K562 (cell line): ENCODE data around the gene BCAS4. TPM values are rescaled to one million over a fixed set of nuclear protein-coding genes. Genes with fewer than 3 reads are reported as not detected.

Experiments
- ATAC-seq: fragments of 200-7000 bp; cut with Tn5 transposase; 3 replicates; pipeline ENCODE4 v1.9.1; 2020; ENCODE audit warnings: moderate library complexity
- BruUV-seq: library from RNA; stranded (reverse); fragments of 400-500 nt; replicated peaks from 2 replicates; lab custom pipeline; 2021; lab: Mats Ljungman, UMichigan
- CTCF ChIA-PET: fragments of 300-600 bp; formaldehyde crosslinking; extraction: SDS; loops from one replicate; lab custom pipeline; 2021; ENCODE audit warnings: low intra/inter-chr PET ratio; lab: Yijun Ruan, JAX
- POLR2A ChIA-PET: fragments of 300-600, 350-650 bp; sonication (Branson Sonifier 250); formaldehyde crosslinking; extraction: SDS; loops from one replicate; lab custom pipeline; 2021; ENCODE audit warnings: antibody characterized with exemption, inconsistent platforms; lab: Yijun Ruan, JAX
- DNase-seq, 4 experiments: peaks; one replicate each; pipeline versions ENCODE4 v3.0.0 to v3.0.0-alpha.2; 2011 to 2018; ENCODE audit warnings: low spot score in 3 of 4, mixed read lengths in 3 of 4; ENCODE audit errors: extremely low read depth in 1 of 4
- FAIRE-seq: peaks from 2 replicates; lab custom pipeline; 2011; peaks lifted over from hg19 to GRCh38; lab: Jason Lieb, UNC
- H2AFZ ChIP-seq: 2 replicates; pipeline ENCODE4 v1.6.0; 2011; ENCODE audit warnings: low read depth, low read length, control low read depth, inconsistent platforms
- H3K27ac ChIP-seq: fragments of 200-600 bp; 3 replicates; pipeline ENCODE4 v1.8.0; 2011; ENCODE audit warnings: low read depth, mild to moderate bottlenecking, control low read depth, inconsistent platforms, low read length, moderate library complexity, mixed read lengths; ENCODE audit errors: extremely low read depth
- H3K27me3 ChIP-seq, 2 experiments: fragments of 300-600 bp in 1 of 2; 2 replicates in 1 of 2; 3 replicates in 1 of 2; pipeline versions ENCODE4 v1.6.0 to v1.8.0; 2011; ENCODE audit warnings: inconsistent platforms in 2 of 2, low read length in 2 of 2, mild to moderate bottlenecking in 1 of 2, mixed read lengths in 1 of 2, moderate library complexity in 1 of 2; ENCODE audit not compliant: control insufficient read depth in 2 of 2, insufficient read depth in 2 of 2
- H3K36me3 ChIP-seq: fragments of 300-600 bp; 3 replicates; pipeline ENCODE4 v1.8.0; 2011; ENCODE audit warnings: mild to moderate bottlenecking, low read length, inconsistent platforms; ENCODE audit not compliant: control insufficient read depth, insufficient read depth
- H3K4me1 ChIP-seq, 2 experiments: fragments of 200-600 bp in 1 of 2; replicated peaks in 1 of 2; 2 replicates in 1 of 2; 3 replicates in 1 of 2; pipeline versions ENCODE4 v1.5.1 to v1.8.0; 2011; ENCODE audit warnings: inconsistent platforms in 2 of 2, low read length in 2 of 2, mild to moderate bottlenecking in 1 of 2, mixed read lengths in 1 of 2, moderate library complexity in 1 of 2; ENCODE audit not compliant: control insufficient read depth in 2 of 2, insufficient read depth in 2 of 2
- H3K4me2 ChIP-seq: 2 replicates; pipeline ENCODE4 v1.6.1; 2011; ENCODE audit warnings: low read length, control low read depth, inconsistent platforms, mixed read lengths; ENCODE audit not compliant: insufficient read depth
- H3K4me3 ChIP-seq: fragments of 200-600 bp; sonication (generic), shearing (Covaris generic); 2 replicates; pipeline ENCODE4 v1.5.1; 2016; ENCODE audit warnings: control low read depth, inconsistent platforms
- H3K79me2 ChIP-seq: fragments of 200-600 bp; 3 replicates; pipeline ENCODE4 v1.8.0; 2011; ENCODE audit warnings: low read length, inconsistent platforms; ENCODE audit not compliant: control insufficient read depth, insufficient read depth
- H3K9ac ChIP-seq, 2 experiments: 2 replicates each; pipeline versions ENCODE4 v1.6.0 to v1.6.1; 2011; ENCODE audit warnings: low read depth in 2 of 2, low read length in 2 of 2, control low read depth in 1 of 2, inconsistent platforms in 1 of 2, mild to moderate bottlenecking in 1 of 2, mixed read lengths in 1 of 2; ENCODE audit not compliant: insufficient read depth in 1 of 2
- H3K9me1 ChIP-seq: one replicate; pipeline ENCODE4 v1.6.0; 2011; ENCODE audit warnings: inconsistent platforms, mild to moderate bottlenecking, low read length, moderate library complexity; ENCODE audit not compliant: control insufficient read depth, insufficient read depth
- H3K9me3 ChIP-seq: replicated peaks from 2 replicates; pipeline ENCODE4 v1.5.1; 2011; ENCODE audit warnings: low read depth, low read length, inconsistent platforms; ENCODE audit not compliant: control insufficient read depth, insufficient read depth
- H4K20me1 ChIP-seq: replicated peaks from 2 replicates; pipeline ENCODE4 v1.6.1; 2011; ENCODE audit warnings: low read length, inconsistent platforms, mixed read lengths; ENCODE audit not compliant: control insufficient read depth, insufficient read depth
- ZNF354B ChIP-seq: fragments of 250-450 bp; sonication (Bioruptor Pico); IDR thresholded peaks from 2 replicates; pipeline ENCODE4 v1.4.0; 2020
- WGBS: fragments of 100-300 bp; shearing (Covaris generic); methylation state at CpG from one replicate; pipeline ENCODE4 v1.1.6; 2016; ENCODE audit warnings: low coverage, mixed read lengths; ENCODE audit not compliant: insufficient coverage; ENCODE audit errors: missing lambda C conversion rate; 5-methylcytosine and 5-hydroxymethylcytosine counted together
- in situ Hi-C: fragments of 300-500 bp; cut with MboI; formaldehyde crosslinking; loops from 4 replicates; pipeline ENCODE4 v1.15.0; 2018; ENCODE audit warnings: inconsistent platforms, mixed read lengths
- intact Hi-C: fragments of 100-400 bp; cut with micrococcal nuclease; formaldehyde crosslinking; loops from 2 replicates; pipeline ENCODE4 v1.14.2; 2022
- polyA plus RNA-seq, 8 experiments: library from polyadenylated mRNA; depleted of rRNA in 4 of 8; stranded (reverse) in 5 of 8; unstranded in 3 of 8; fragments of >200 nt; fragmentation: Nextera tagmentation in 2 of 8; fragmentation: Illumina TruSeq in 1 of 8; extraction: Ambion mirVana in 2 of 8; extraction: Trizol in 1 of 8; gene quantifications; 2 replicates each; pipeline versions ENCODE4 v1.2.1 to v1.2.3, GENCODE V29; 2011 to 2014; ENCODE audit warnings: inconsistent platforms in 1 of 8, missing spikeins in 1 of 8
- total RNA-seq, 7 experiments: library from RNA; depleted of rRNA in 6 of 7; stranded (reverse); fragments of >200 nt in 6 of 7; fragmentation: Illumina TruSeq in 2 of 7; extraction: Trizol in 2 of 7; gene quantifications; 2 replicates each; pipeline versions ENCODE4 v1.2.1 to v1.2.3, GENCODE V29; 2011 to 2021; ENCODE audit warnings: low replicate concordance in 1 of 7
- TF ChIP-seq, protein P1 (sequence below), 3 experiments: fragments of 200-800 bp in 1 of 3; fragments of 250-450 bp in 1 of 3; fragments of 450-650 bp in 1 of 3; sonication (Bioruptor Pico) in 1 of 3; sonication (Bioruptor generic) in 1 of 3; formaldehyde crosslinking in 1 of 3; IDR thresholded peaks; 2 replicates each; pipeline versions ENCODE4 v1.6.1 to v1.8.0; 2016 to 2022; ENCODE audit warnings: mild to moderate bottlenecking in 2 of 3, missing genetic modification characterization in 2 of 3, missing compliant biosample characterization in 1 of 3, moderate library complexity in 1 of 3

Gene BCAS4
- total and polyA plus RNA-seq, 9 of the 15 experiments (the other 6 are each of a cell fraction or from before 2014, with no cell fraction given), result 0.15 to 2.3 (median 0.47) TPM

DNA sequence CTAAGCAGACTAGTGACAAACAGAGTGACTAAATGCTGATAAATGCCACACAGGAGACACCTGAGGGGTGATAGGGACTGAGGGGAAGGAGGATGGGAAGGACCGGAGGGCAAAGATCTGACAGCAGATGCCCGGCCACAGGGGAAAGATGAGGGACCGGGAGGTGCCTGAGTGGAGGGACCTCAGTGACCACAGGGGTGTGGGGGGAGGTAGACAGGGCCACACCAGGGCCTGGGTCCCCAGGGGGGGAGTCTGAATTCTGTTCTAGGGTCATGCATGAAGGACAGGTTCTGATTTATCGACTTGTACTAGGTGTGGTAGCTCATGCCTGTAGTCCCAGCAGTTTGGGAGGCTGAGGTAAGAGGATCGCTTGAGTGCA is 6.9 kb downstream of the BCAS4 start:
- intact Hi-C loops (no loop called here), in situ Hi-C loops (no loop called here)
- ATAC-seq (no peak), DNase-seq (no peak), FAIRE-seq (no peak)
- H3K4me2 ChIP-seq, result no peak overlapping the region
- CTCF ChIA-PET, result no interaction called here
- no peaks in the 10 kb centered on the region for H3K9me1 ChIP-seq
- H3K36me3 ChIP-seq, result no peaks in the 10 kb centered on the region
- H3K27ac ChIP-seq, result no peak overlapping the region
- no peaks in the 10 kb centered on the region for H3K9me3 ChIP-seq
- POLR2A ChIA-PET, result interaction anchor here (0.6 kb wide), 1 partner anchor 21 kb away, joined by 3 read pairs; no protein-coding TSS in a partner anchor
- no peak overlapping the region for H3K4me3 ChIP-seq
- no TSS peak for BruUV-seq
- H4K20me1 ChIP-seq, result no peaks in the 10 kb centered on the region; the same call in 1 of the 2 replicates
- H3K27me3 ChIP-seq, result peaks cover 6 to 25% of the 10 kb centered on the region in 2 experiments; a peak in 3 of 5 replicates
- peaks cover 0 to 8% of the 10 kb centered on the region in 2 experiments; a peak in 4 of 5 replicates for H3K4me1 ChIP-seq
- 22% methylated on average over 5 of the region's 5 CpGs for WGBS
- H3K9ac ChIP-seq, result no peak overlapping the region
- no peaks in the 10 kb centered on the region for H3K79me2 ChIP-seq
- TF ChIP-seq, protein P1, sequence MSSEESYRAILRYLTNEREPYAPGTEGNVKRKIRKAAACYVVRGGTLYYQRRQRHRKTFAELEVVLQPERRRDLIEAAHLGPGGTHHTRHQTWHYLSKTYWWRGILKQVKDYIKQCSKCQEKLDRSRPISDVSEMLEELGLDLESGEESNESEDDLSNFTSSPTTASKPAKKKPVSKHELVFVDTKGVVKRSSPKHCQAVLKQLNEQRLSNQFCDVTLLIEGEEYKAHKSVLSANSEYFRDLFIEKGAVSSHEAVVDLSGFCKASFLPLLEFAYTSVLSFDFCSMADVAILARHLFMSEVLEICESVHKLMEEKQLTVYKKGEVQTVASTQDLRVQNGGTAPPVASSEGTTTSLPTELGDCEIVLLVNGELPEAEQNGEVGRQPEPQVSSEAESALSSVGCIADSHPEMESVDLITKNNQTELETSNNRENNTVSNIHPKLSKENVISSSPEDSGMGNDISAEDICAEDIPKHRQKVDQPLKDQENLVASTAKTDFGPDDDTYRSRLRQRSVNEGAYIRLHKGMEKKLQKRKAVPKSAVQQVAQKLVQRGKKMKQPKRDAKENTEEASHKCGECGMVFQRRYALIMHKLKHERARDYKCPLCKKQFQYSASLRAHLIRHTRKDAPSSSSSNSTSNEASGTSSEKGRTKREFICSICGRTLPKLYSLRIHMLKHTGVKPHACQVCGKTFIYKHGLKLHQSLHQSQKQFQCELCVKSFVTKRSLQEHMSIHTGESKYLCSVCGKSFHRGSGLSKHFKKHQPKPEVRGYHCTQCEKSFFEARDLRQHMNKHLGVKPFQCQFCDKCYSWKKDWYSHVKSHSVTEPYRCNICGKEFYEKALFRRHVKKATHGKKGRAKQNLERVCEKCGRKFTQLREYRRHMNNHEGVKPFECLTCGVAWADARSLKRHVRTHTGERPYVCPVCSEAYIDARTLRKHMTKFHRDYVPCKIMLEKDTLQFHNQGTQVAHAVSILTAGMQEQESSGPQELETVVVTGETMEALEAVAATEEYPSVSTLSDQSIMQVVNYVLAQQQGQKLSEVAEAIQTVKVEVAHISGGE (CRISPR knock-in tag; IDR thresholded peaks at IDR 0.05), result peak in 1 of 3 experiments; percentile 82; a peak in 1 of 6 replicates
- TF ChIP-seq ZNF354B, result no peak
- TF ChIP-seq, all 486 proteins: peak for 1
- no peak overlapping the region for H2AFZ ChIP-seq
